GM23338 (cell line): ENCODE data around the gene TLR3. TPM values are rescaled to one million over a fixed set of nuclear protein-coding genes. Genes with fewer than 3 reads are reported as not detected.

Experiments
- ATAC-seq: fragments of 200-7000 bp; cut with Tn5 transposase; 3 replicates; pipeline ENCODE4 v1.9.1; 2020
- DNase-seq: peaks from one replicate; pipeline ENCODE4 v3.0.0-alpha.2; 2015; ENCODE audit warnings: low spot score
- H2AFZ ChIP-seq: fragments of 200-600 bp; sonication (generic); 2 replicates; pipeline ENCODE4 v1.8.0; 2016; ENCODE audit warnings: antibody characterized with exemption, mild to moderate bottlenecking, moderate library complexity
- H3F3A ChIP-seq: fragments of 200-600 bp; sonication (generic); replicated peaks from 2 replicates; pipeline ENCODE4 v1.8.0; 2017; ENCODE audit warnings: antibody characterized with exemption, mixed run types, low read depth
- H3K27ac ChIP-seq: fragments of 200-600 bp; sonication (generic); 2 replicates; pipeline ENCODE4 v1.6.1; 2016; ENCODE audit warnings: low read depth
- H3K27me3 ChIP-seq: fragments of 200-600 bp; sonication (generic); 2 replicates; pipeline ENCODE4 v1.8.0; 2016; ENCODE audit warnings: mild to moderate bottlenecking, mixed run types, moderate library complexity; ENCODE audit not compliant: insufficient read depth
- H3K36me3 ChIP-seq: fragments of 200-600 bp; sonication (generic); 2 replicates; pipeline ENCODE4 v1.8.0; 2016; ENCODE audit warnings: mild to moderate bottlenecking; ENCODE audit not compliant: insufficient read depth
- H3K4me1 ChIP-seq: fragments of 200-600 bp; sonication (generic); 2 replicates; pipeline ENCODE4 v1.8.0; 2016; ENCODE audit warnings: mild to moderate bottlenecking, moderate library complexity; ENCODE audit not compliant: insufficient read depth
- H3K4me2 ChIP-seq: fragments of 200-600 bp; sonication (generic); 2 replicates; pipeline ENCODE4 v1.7.1; 2017; ENCODE audit warnings: mixed run types
- H3K4me3 ChIP-seq: fragments of 200-600 bp; sonication (generic); 2 replicates; pipeline ENCODE4 v1.6.1; 2016; ENCODE audit warnings: mixed run types
- H3K79me2 ChIP-seq: fragments of 200-600 bp; sonication (generic); replicated peaks from 2 replicates; pipeline ENCODE4 v1.8.0; 2017; ENCODE audit warnings: mild to moderate bottlenecking; ENCODE audit not compliant: insufficient read depth
- H3K9me2 ChIP-seq: fragments of 200-600 bp; sonication (generic); 2 replicates; pipeline ENCODE4 v1.8.0; 2017; ENCODE audit not compliant: insufficient read depth
- H4K20me1 ChIP-seq: fragments of 200-600 bp; sonication (generic); replicated peaks from 2 replicates; pipeline ENCODE4 v1.8.0; 2017; ENCODE audit warnings: mild to moderate bottlenecking; ENCODE audit not compliant: insufficient read depth
- H3K27ac Mint-ChIP-seq: 2 replicates; pipeline ENCODE4 v1.8.0; 2020; ENCODE audit warnings: inconsistent platforms, mild to moderate bottlenecking, moderate library complexity, mixed read lengths
- H3K27me3 Mint-ChIP-seq: 3 replicates; pipeline ENCODE4 v1.8.0; 2022; ENCODE audit warnings: low read depth, mild to moderate bottlenecking, moderate library complexity, mixed read lengths, inconsistent platforms; ENCODE audit not compliant: insufficient read depth, poor library complexity
- H3K36me3 Mint-ChIP-seq: 3 replicates; pipeline ENCODE4 v1.8.0; 2021; ENCODE audit warnings: low read depth, mild to moderate bottlenecking, inconsistent platforms, moderate library complexity, mixed read lengths
- H3K4me1 Mint-ChIP-seq: 3 replicates; pipeline ENCODE4 v1.8.0; 2020; ENCODE audit warnings: mild to moderate bottlenecking, inconsistent platforms, mixed read lengths
- H3K4me3 Mint-ChIP-seq: 3 replicates; pipeline ENCODE4 v1.8.0; 2021; ENCODE audit warnings: moderate library complexity, mild to moderate bottlenecking, inconsistent platforms, mixed read lengths
- H3K9me3 Mint-ChIP-seq: 3 replicates; pipeline ENCODE4 v1.8.0; 2020; ENCODE audit warnings: moderate library complexity, mild to moderate bottlenecking, inconsistent platforms, mixed read lengths
- CREB1 ChIP-seq: fragments of 250-450 bp; sonication (Bioruptor Pico); IDR thresholded peaks from 2 replicates; pipeline ENCODE4 v1.5.0; 2020; ENCODE audit warnings: low read depth, mild to moderate bottlenecking, moderate library complexity
- CTCF ChIP-seq, 2 experiments: fragments of 200-600 bp in 1 of 2; sonication (generic) in 1 of 2; conservative IDR thresholded peaks; 2 replicates each; pipeline versions ENCODE4 v1.5.1 to v1.6.1; 2016 to 2017; ENCODE audit warnings: antibody characterized with exemption in 2 of 2, low read depth in 2 of 2, mild to moderate bottlenecking in 2 of 2, moderate library complexity in 1 of 2
- EZH2phosphoT487 ChIP-seq: fragments of 200-600 bp; sonication (generic); IDR thresholded peaks from one replicate; pipeline ENCODE4 v1.8.1; 2018; ENCODE audit warnings: antibody characterized with exemption; ENCODE audit not compliant: unreplicated experiment
- JUNB ChIP-seq: IDR thresholded peaks from one replicate; pipeline ENCODE4 v1.6.1; 2016; ENCODE audit warnings: antibody characterized with exemption; ENCODE audit not compliant: unreplicated experiment
- NANOG ChIP-seq: IDR thresholded peaks from 2 replicates; pipeline ENCODE4 v1.6.1; 2016; ENCODE audit warnings: antibody characterized with exemption, borderline replicate concordance
- POLR2AphosphoS5 ChIP-seq: IDR thresholded peaks from 2 replicates; pipeline ENCODE4 v1.6.1; 2016; ENCODE audit warnings: antibody characterized with exemption, low read depth
- REST ChIP-seq: IDR thresholded peaks from one replicate; pipeline ENCODE4 v1.6.1; 2018; ENCODE audit warnings: antibody characterized with exemption; ENCODE audit not compliant: unreplicated experiment
- ZNF114 ChIP-seq: fragments of 250-450 bp; sonication (Bioruptor Pico); IDR thresholded peaks from 2 replicates; pipeline ENCODE4 v1.5.0; 2020; ENCODE audit warnings: mild to moderate bottlenecking, moderate library complexity
- ZNF331 ChIP-seq: fragments of 250-450 bp; sonication (Bioruptor Pico); IDR thresholded peaks from 2 replicates; pipeline ENCODE4 v1.5.0; 2020; ENCODE audit warnings: low read depth, mild to moderate bottlenecking, moderate library complexity
- polyA plus RNA-seq: library from polyadenylated mRNA; unstranded; fragments of >200 nt; fragmentation: Nextera tagmentation; extraction: Ambion mirVana; gene quantifications from 2 replicates; pipeline ENCODE4 v1.2.1, GENCODE V29; 2016
- total RNA-seq: library from RNA; depleted of rRNA; stranded (reverse); fragments of >200 nt; shearing (Covaris generic); gene quantifications from 2 replicates; pipeline ENCODE4 v1.2.3, GENCODE V29; 2014

The TLR3 gene
- total and polyA plus RNA-seq, 2 experiments from 2014 or later, result 0.32 to 0.38 TPM

GRCh38 chr4:186027405-186027804, 41.6 kb upstream of the TLR3 start (continued):
- TF ChIP-seq CTCF (conservative IDR thresholded peaks at IDR 0.05; ENCODE audit: low read depth in 2 of 2), result no peak
- TF ChIP-seq ZNF331 (CRISPR knock-in tag), result no peak
- no peak for TF ChIP-seq CREB1 (CRISPR knock-in tag)
- TF ChIP-seq ZNF114 (CRISPR knock-in tag), result no peak
- no peak for TF ChIP-seq NANOG
- TF ChIP-seq REST, result no peak

GRCh38 chr4:186029571-186030398, 39.2 kb upstream of the TLR3 start:
- no peaks in the 10 kb centered on the region for H3K79me2 ChIP-seq
- Mint-ChIP-seq H3K36me3 (peaks cover 52% of the 10 kb centered on the region), H3K4me3 (no peak overlapping the region; the same call in 2 of the 3 replicates), H3K27ac (peak overlapping the region; percentile 65), H3K4me1 (peaks cover 53% of the 10 kb centered on the region), H3K9me3 (peaks cover 60% of the 10 kb centered on the region), H3K27me3 (peaks cover 13% of the 10 kb centered on the region)
- no peaks in the 10 kb centered on the region; the same call in 1 of the 2 replicates for H3K9me2 ChIP-seq
- H3K4me2 ChIP-seq, result peak overlapping the region; percentile 4
- H3K4me1 ChIP-seq, result peaks cover 36% of the 10 kb centered on the region
- H3K27ac ChIP-seq, result peak overlapping the region; percentile 30
- H3F3A ChIP-seq, result no peaks in the 10 kb centered on the region
- H3K36me3 ChIP-seq, result no peaks in the 10 kb centered on the region
- DNase-seq (peak; percentile 30), ATAC-seq (peak; percentile 61)
- H2AFZ ChIP-seq, result no peak overlapping the region
- 0 out of 2 replicates have a peak overlapping the region, but pooled peaks have one; percentile 11 for H3K4me3 ChIP-seq
- H4K20me1 ChIP-seq, result no peaks in the 10 kb centered on the region
- H3K27me3 ChIP-seq, result no peaks in the 10 kb centered on the region
- no peak for TF ChIP-seq EZH2phosphoT487
- no peak for TF ChIP-seq REST
- TF ChIP-seq JUNB, result no peak
- no peak for TF ChIP-seq ZNF331 (CRISPR knock-in tag)
- TF ChIP-seq NANOG, result no peak
- TF ChIP-seq POLR2AphosphoS5, result no peak
- TF ChIP-seq CTCF (conservative IDR thresholded peaks at IDR 0.05; ENCODE audit: low read depth in 2 of 2), result no peak
- TF ChIP-seq ZNF114 (CRISPR knock-in tag), result no peak
